K562 (cell line): ENCODE results near the gene PSG7. TPM values are rescaled to one million over a fixed set of nuclear protein-coding genes. Genes with fewer than 3 reads are reported as not detected.
"Not testable (repeated sequence)": the region's sequence is repeated elsewhere in the genome, so short reads cannot be mapped to it uniquely, and the experiment has no call there.

Experiments
- ATAC-seq: fragments of 200-7000 bp; cut with Tn5 transposase; 3 replicates; pipeline ENCODE4 v1.9.1; 2020; ENCODE audit warnings: moderate library complexity
- BruUV-seq: library from RNA; stranded (reverse); fragments of 400-500 nt; replicated peaks from 2 replicates; lab custom pipeline; 2021; lab: Mats Ljungman, UMichigan
- CTCF ChIA-PET: fragments of 300-600 bp; formaldehyde crosslinking; extraction: SDS; loops from one replicate; lab custom pipeline; 2021; ENCODE audit warnings: low intra/inter-chr PET ratio; lab: Yijun Ruan, JAX
- POLR2A ChIA-PET: fragments of 300-600, 350-650 bp; sonication (Branson Sonifier 250); formaldehyde crosslinking; extraction: SDS; loops from one replicate; lab custom pipeline; 2021; ENCODE audit warnings: antibody characterized with exemption, inconsistent platforms; lab: Yijun Ruan, JAX
- DNase-seq, 4 experiments: peaks; one replicate each; pipeline versions ENCODE4 v3.0.0 to v3.0.0-alpha.2; 2011 to 2018; ENCODE audit warnings: low spot score in 3 of 4, mixed read lengths in 3 of 4; ENCODE audit errors: extremely low read depth in 1 of 4
- FAIRE-seq: peaks from 2 replicates; lab custom pipeline; 2011; peaks lifted over from hg19 to GRCh38; lab: Jason Lieb, UNC
- H2AFZ ChIP-seq: 2 replicates; pipeline ENCODE4 v1.6.0; 2011; ENCODE audit warnings: low read depth, low read length, control low read depth, inconsistent platforms
- H3K27ac ChIP-seq: fragments of 200-600 bp; 3 replicates; pipeline ENCODE4 v1.8.0; 2011; ENCODE audit warnings: low read depth, mild to moderate bottlenecking, control low read depth, inconsistent platforms, low read length, moderate library complexity, mixed read lengths; ENCODE audit errors: extremely low read depth
- H3K27me3 ChIP-seq, 2 experiments: fragments of 300-600 bp in 1 of 2; 2 replicates in 1 of 2; 3 replicates in 1 of 2; pipeline versions ENCODE4 v1.6.0 to v1.8.0; 2011; ENCODE audit warnings: inconsistent platforms in 2 of 2, low read length in 2 of 2, mild to moderate bottlenecking in 1 of 2, mixed read lengths in 1 of 2, moderate library complexity in 1 of 2; ENCODE audit not compliant: control insufficient read depth in 2 of 2, insufficient read depth in 2 of 2
- H3K36me3 ChIP-seq: fragments of 300-600 bp; 3 replicates; pipeline ENCODE4 v1.8.0; 2011; ENCODE audit warnings: mild to moderate bottlenecking, low read length, inconsistent platforms; ENCODE audit not compliant: control insufficient read depth, insufficient read depth
- H3K4me1 ChIP-seq, 2 experiments: fragments of 200-600 bp in 1 of 2; replicated peaks in 1 of 2; 2 replicates in 1 of 2; 3 replicates in 1 of 2; pipeline versions ENCODE4 v1.5.1 to v1.8.0; 2011; ENCODE audit warnings: inconsistent platforms in 2 of 2, low read length in 2 of 2, mild to moderate bottlenecking in 1 of 2, mixed read lengths in 1 of 2, moderate library complexity in 1 of 2; ENCODE audit not compliant: control insufficient read depth in 2 of 2, insufficient read depth in 2 of 2
- H3K4me2 ChIP-seq: 2 replicates; pipeline ENCODE4 v1.6.1; 2011; ENCODE audit warnings: low read length, control low read depth, inconsistent platforms, mixed read lengths; ENCODE audit not compliant: insufficient read depth
- H3K4me3 ChIP-seq: fragments of 200-600 bp; sonication (generic), shearing (Covaris generic); 2 replicates; pipeline ENCODE4 v1.5.1; 2016; ENCODE audit warnings: control low read depth, inconsistent platforms
- H3K79me2 ChIP-seq: fragments of 200-600 bp; 3 replicates; pipeline ENCODE4 v1.8.0; 2011; ENCODE audit warnings: low read length, inconsistent platforms; ENCODE audit not compliant: control insufficient read depth, insufficient read depth
- H3K9ac ChIP-seq, 2 experiments: 2 replicates each; pipeline versions ENCODE4 v1.6.0 to v1.6.1; 2011; ENCODE audit warnings: low read depth in 2 of 2, low read length in 2 of 2, control low read depth in 1 of 2, inconsistent platforms in 1 of 2, mild to moderate bottlenecking in 1 of 2, mixed read lengths in 1 of 2; ENCODE audit not compliant: insufficient read depth in 1 of 2
- H3K9me1 ChIP-seq: one replicate; pipeline ENCODE4 v1.6.0; 2011; ENCODE audit warnings: inconsistent platforms, mild to moderate bottlenecking, low read length, moderate library complexity; ENCODE audit not compliant: control insufficient read depth, insufficient read depth
- H3K9me3 ChIP-seq: replicated peaks from 2 replicates; pipeline ENCODE4 v1.5.1; 2011; ENCODE audit warnings: low read depth, low read length, inconsistent platforms; ENCODE audit not compliant: control insufficient read depth, insufficient read depth
- H4K20me1 ChIP-seq: replicated peaks from 2 replicates; pipeline ENCODE4 v1.6.1; 2011; ENCODE audit warnings: low read length, inconsistent platforms, mixed read lengths; ENCODE audit not compliant: control insufficient read depth, insufficient read depth
- LCOR ChIP-seq: sonication (generic); formaldehyde crosslinking; IDR thresholded peaks from 2 replicates; pipeline ENCODE4 v1.8.0; 2022; ENCODE audit warnings: mild to moderate bottlenecking, missing genetic modification reagents
- NFXL1 ChIP-seq: fragments of 450-650 bp; formaldehyde crosslinking; IDR thresholded peaks from 2 replicates; pipeline ENCODE4 v1.4.0; 2021; ENCODE audit warnings: mild to moderate bottlenecking
- OTX1 ChIP-seq: fragments of 450-650 bp; formaldehyde crosslinking; IDR thresholded peaks from 2 replicates; pipeline ENCODE4 v1.4.0; 2022; ENCODE audit warnings: mild to moderate bottlenecking
- SMARCA4 ChIP-seq: fragments of 450-650 bp; IDR thresholded peaks from 2 replicates; pipeline ENCODE4 v1.6.1; 2016
- ZBTB1 ChIP-seq: sonication (generic); formaldehyde crosslinking; IDR thresholded peaks from 2 replicates; pipeline ENCODE4 v1.8.1; 2023; ENCODE audit warnings: missing genetic modification reagents, low read depth, mild to moderate bottlenecking, borderline replicate concordance
- ZKSCAN8 ChIP-seq: fragments of 200-800 bp; sonication (Bioruptor generic); IDR thresholded peaks from 2 replicates; pipeline ENCODE4 v1.6.1; 2016; ENCODE audit warnings: missing genetic modification characterization, missing compliant biosample characterization
- WGBS: fragments of 100-300 bp; shearing (Covaris generic); methylation state at CpG from one replicate; pipeline ENCODE4 v1.1.6; 2016; ENCODE audit warnings: low coverage, mixed read lengths; ENCODE audit not compliant: insufficient coverage; ENCODE audit errors: missing lambda C conversion rate; 5-methylcytosine and 5-hydroxymethylcytosine counted together
- in situ Hi-C: fragments of 300-500 bp; cut with MboI; formaldehyde crosslinking; loops from 4 replicates; pipeline ENCODE4 v1.15.0; 2018; ENCODE audit warnings: inconsistent platforms, mixed read lengths
- intact Hi-C: fragments of 100-400 bp; cut with micrococcal nuclease; formaldehyde crosslinking; loops from 2 replicates; pipeline ENCODE4 v1.14.2; 2022
- polyA plus RNA-seq, 8 experiments: library from polyadenylated mRNA; depleted of rRNA in 4 of 8; stranded (reverse) in 5 of 8; unstranded in 3 of 8; fragments of >200 nt; fragmentation: Nextera tagmentation in 2 of 8; fragmentation: Illumina TruSeq in 1 of 8; extraction: Ambion mirVana in 2 of 8; extraction: Trizol in 1 of 8; gene quantifications; 2 replicates each; pipeline versions ENCODE4 v1.2.1 to v1.2.3, GENCODE V29; 2011 to 2014; ENCODE audit warnings: inconsistent platforms in 1 of 8, missing spikeins in 1 of 8
- total RNA-seq, 7 experiments: library from RNA; depleted of rRNA in 6 of 7; stranded (reverse); fragments of >200 nt in 6 of 7; fragmentation: Illumina TruSeq in 2 of 7; extraction: Trizol in 2 of 7; gene quantifications; 2 replicates each; pipeline versions ENCODE4 v1.2.1 to v1.2.3, GENCODE V29; 2011 to 2021; ENCODE audit warnings: low replicate concordance in 1 of 7
- TF ChIP-seq, protein P1 (sequence below), 2 experiments: IDR thresholded peaks in 1 of 2; conservative IDR thresholded peaks in 1 of 2; 2 replicates each; pipeline ENCODE4 v1.6.1; 2016; ENCODE audit warnings: low read depth in 2 of 2, mild to moderate bottlenecking in 1 of 2, missing compliant biosample characterization in 1 of 2, missing genetic modification characterization in 1 of 2, moderate library complexity in 1 of 2

The PSG7 gene
- total and polyA plus RNA-seq, 9 of the 15 experiments (the other 6 are each of a cell fraction or from before 2014, with no cell fraction given): not detected

DNA sequence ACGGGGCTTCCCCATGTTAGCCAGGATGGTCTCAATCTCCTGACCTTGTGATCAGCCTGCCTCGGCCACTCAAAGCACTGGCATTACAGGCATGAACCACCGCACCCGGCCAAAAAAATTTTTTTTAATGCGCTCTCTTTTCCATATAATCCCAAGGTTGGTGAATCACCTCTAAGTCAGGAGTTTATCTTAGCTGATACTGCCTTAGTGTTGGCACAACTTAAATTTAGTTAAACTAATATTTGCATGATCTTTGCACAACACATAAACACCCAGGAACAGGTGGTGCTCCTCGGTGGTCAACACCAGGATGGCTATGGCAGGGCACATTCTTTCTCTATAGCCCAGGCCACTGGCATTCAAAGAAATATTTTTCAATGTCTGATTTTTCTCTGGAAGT lies 24.1 kb upstream of the PSG7 start:
- DNase-seq: no peak
- 3% methylated on average over 6 of the region's 6 CpGs for WGBS
- no peak overlapping the region for H3K27ac ChIP-seq
- no peaks in the 10 kb centered on the region for H3K36me3 ChIP-seq
- no peaks in the 10 kb centered on the region for H3K4me1 ChIP-seq
- in situ Hi-C loops: no loop called here
- intact Hi-C loops: no loop called here
- H4K20me1 ChIP-seq: no peaks in the 10 kb centered on the region
- H3K4me2 ChIP-seq: no peak overlapping the region
- no peak overlapping the region for H3K4me3 ChIP-seq
- ATAC-seq: no peak
- no peaks in the 10 kb centered on the region for H3K27me3 ChIP-seq
- no peak for FAIRE-seq
- H3K79me2 ChIP-seq: no peaks in the 10 kb centered on the region
- no peak overlapping the region for H2AFZ ChIP-seq
- no peaks in the 10 kb centered on the region for H3K9me3 ChIP-seq
- H3K9ac ChIP-seq: no peak overlapping the region
- BruUV-seq: no TSS peak
- ChIA-PET CTCF (no interaction called here), POLR2A (no interaction called here)
- TF ChIP-seq, protein P1, sequence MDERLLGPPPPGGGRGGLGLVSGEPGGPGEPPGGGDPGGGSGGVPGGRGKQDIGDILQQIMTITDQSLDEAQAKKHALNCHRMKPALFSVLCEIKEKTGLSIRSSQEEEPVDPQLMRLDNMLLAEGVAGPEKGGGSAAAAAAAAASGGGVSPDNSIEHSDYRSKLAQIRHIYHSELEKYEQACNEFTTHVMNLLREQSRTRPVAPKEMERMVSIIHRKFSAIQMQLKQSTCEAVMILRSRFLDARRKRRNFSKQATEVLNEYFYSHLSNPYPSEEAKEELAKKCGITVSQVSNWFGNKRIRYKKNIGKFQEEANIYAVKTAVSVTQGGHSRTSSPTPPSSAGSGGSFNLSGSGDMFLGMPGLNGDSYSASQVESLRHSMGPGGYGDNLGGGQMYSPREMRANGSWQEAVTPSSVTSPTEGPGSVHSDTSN (CRISPR knock-in tag; IDR thresholded peaks at IDR 0.05; ENCODE audit: low read depth): no peak
- TF ChIP-seq, protein P1 (tag; conservative IDR thresholded peaks at IDR 0.05; ENCODE audit: low read depth): no peak
- no peak for TF ChIP-seq OTX1 (CRISPR knock-in tag)
- TF ChIP-seq ZBTB1 (CRISPR knock-in tag): no peak
- TF ChIP-seq LCOR (CRISPR knock-in tag): no peak
- TF ChIP-seq ZKSCAN8 (CRISPR knock-in tag): no peak
- no peak for TF ChIP-seq SMARCA4
- TF ChIP-seq NFXL1: no peak
- no peaks in the 10 kb centered on the region for H3K9me1 ChIP-seq

DNA sequence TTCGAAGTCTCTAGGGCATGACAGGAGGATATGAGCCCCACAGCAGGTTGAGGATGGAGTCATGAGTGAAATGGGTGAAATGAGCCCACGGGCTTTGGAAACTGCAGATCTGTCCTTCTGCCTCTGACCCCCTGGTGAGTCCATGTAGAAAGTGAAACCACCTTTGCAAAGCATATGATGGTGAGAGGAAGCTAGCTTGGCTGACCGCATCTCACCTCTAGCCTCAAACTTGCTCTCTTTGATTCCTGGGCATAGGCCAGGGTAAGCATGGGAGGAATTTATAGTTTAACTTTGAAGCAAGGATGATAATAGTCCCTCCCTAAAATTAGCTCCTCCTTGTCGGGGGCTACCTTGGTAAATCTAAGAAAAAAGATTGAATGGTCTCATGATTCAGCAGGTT lies 15.1 kb upstream of the PSG7 start:
- H3K27me3 ChIP-seq, H3K36me3 ChIP-seq, H3K4me3 ChIP-seq, FAIRE-seq, H3K4me2 ChIP-seq, in situ Hi-C loops, H3K9ac ChIP-seq, CTCF ChIA-PET, H3K9me1 ChIP-seq, H3K79me2 ChIP-seq, BruUV-seq, H3K27ac ChIP-seq, H3K9me3 ChIP-seq, H4K20me1 ChIP-seq, DNase-seq, H2AFZ ChIP-seq, POLR2A ChIA-PET, intact Hi-C loops, ATAC-seq, H3K4me1 ChIP-seq: not testable (repeated sequence)
- 0% methylated on average over 4 of the region's 4 CpGs for WGBS

DNA sequence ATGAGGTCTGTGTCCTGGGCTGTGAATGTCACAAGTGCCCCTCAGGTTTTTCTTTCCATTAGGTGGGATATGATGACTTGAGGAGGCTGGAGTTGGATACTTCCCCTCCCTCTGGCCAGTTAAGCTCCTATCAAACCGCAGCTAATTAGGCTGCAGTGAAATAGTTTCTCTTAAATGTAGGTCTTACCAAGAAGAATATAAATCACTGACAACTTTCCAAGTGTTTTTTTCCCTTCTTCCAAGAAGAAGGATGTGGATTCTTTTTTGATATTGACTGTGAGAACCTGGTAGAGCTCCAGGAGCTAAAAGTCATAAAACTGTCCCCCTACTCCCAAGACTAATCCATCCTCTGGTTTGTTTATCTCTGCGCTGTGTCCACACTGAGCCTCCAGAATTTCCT lies 14.5 kb upstream of the PSG7 start:
- H3K79me2 ChIP-seq, H3K9ac ChIP-seq, H3K27ac ChIP-seq, H3K4me2 ChIP-seq, in situ Hi-C loops, FAIRE-seq, CTCF ChIA-PET, H3K9me3 ChIP-seq, H3K4me3 ChIP-seq, H3K9me1 ChIP-seq, ATAC-seq, intact Hi-C loops, POLR2A ChIA-PET, H4K20me1 ChIP-seq, H3K27me3 ChIP-seq, H3K4me1 ChIP-seq, BruUV-seq, DNase-seq, H2AFZ ChIP-seq, H3K36me3 ChIP-seq: not testable (repeated sequence)
- 0% methylated on average over 1 of the region's 2 CpGs for WGBS
